HepG2 (cell line): Measurements from ENCODE around the gene MAPK10. TPM values are rescaled to one million over a fixed set of nuclear protein-coding genes. Genes with fewer than 3 reads are reported as not detected.

Experiments
- ATAC-seq: fragments of 200-7000 bp; cut with Tn5 transposase; 3 replicates; pipeline ENCODE4 v1.9.1; 2020; ENCODE audit warnings: mild to moderate bottlenecking, moderate library complexity
- BruUV-seq: library from RNA; stranded (reverse); fragments of 400-500 nt; replicated peaks from 2 replicates; lab custom pipeline; 2021; lab: Mats Ljungman, UMichigan
- CTCF ChIA-PET: fragments of 300-600 bp; formaldehyde crosslinking; extraction: SDS; loops from one replicate; lab custom pipeline; 2021; ENCODE audit warnings: low total read pairs, inconsistent platforms, low intra/inter-chr PET ratio; lab: Yijun Ruan, JAX
- POLR2A ChIA-PET: fragments of 350-600 bp; sonication (Branson Sonifier 250); formaldehyde crosslinking; loops from one replicate; lab custom pipeline; 2020; ENCODE audit warnings: antibody characterized with exemption, inconsistent platforms; lab: Yijun Ruan, JAX
- DNase-seq: peaks from one replicate; pipeline ENCODE4 v3.0.0-alpha.2; 2015; ENCODE audit warnings: low spot score
- FAIRE-seq: peaks from 3 replicates; lab custom pipeline; 2011; peaks lifted over from hg19 to GRCh38; lab: Jason Lieb, UNC
- H2AFZ ChIP-seq: one replicate; pipeline ENCODE4 v1.6.1; 2011; ENCODE audit warnings: low read length, inconsistent platforms
- H3K27ac ChIP-seq: fragments of 300-600 bp; 3 replicates; pipeline ENCODE4 v1.8.0; 2011; ENCODE audit warnings: mixed run types, mild to moderate bottlenecking, mixed read lengths, low read length, inconsistent platforms; ENCODE audit not compliant: insufficient read depth; ENCODE audit errors: extremely low read length
- H3K27me3 ChIP-seq, 2 experiments: fragments of 200-600 bp in 1 of 2; 2 replicates in 1 of 2; 3 replicates in 1 of 2; pipeline versions ENCODE4 v1.6.0 to v1.8.0; 2011; ENCODE audit warnings: low read length in 2 of 2, mild to moderate bottlenecking in 2 of 2, moderate library complexity in 2 of 2, inconsistent platforms in 1 of 2; ENCODE audit not compliant: insufficient read depth in 2 of 2, control insufficient read depth in 1 of 2
- H3K36me3 ChIP-seq, 2 experiments: fragments of 200-600 bp in 1 of 2; replicated peaks in 1 of 2; 2 replicates in 1 of 2; 3 replicates in 1 of 2; pipeline versions ENCODE4 v1.5.1 to v1.8.0; 2011; ENCODE audit warnings: low read length in 2 of 2, inconsistent platforms in 1 of 2; ENCODE audit not compliant: insufficient read depth in 2 of 2, control insufficient read depth in 1 of 2
- H3K4me1 ChIP-seq: 2 replicates; pipeline ENCODE4 v1.5.1; 2012; ENCODE audit warnings: low read length, inconsistent platforms; ENCODE audit not compliant: insufficient read depth
- H3K4me2 ChIP-seq: 2 replicates; pipeline ENCODE4 v1.6.0; 2011; ENCODE audit warnings: low read depth, low read length, inconsistent platforms
- H3K4me3 ChIP-seq, 3 experiments: fragments of 200-600 bp in 1 of 3; sonication (generic), shearing (Covaris generic) in 1 of 3; replicated peaks in 1 of 3; 2 replicates each; pipeline ENCODE4 v1.5.1; 2011 to 2016; ENCODE audit warnings: low read length in 3 of 3, inconsistent platforms in 2 of 3, low read depth in 2 of 3, mild to moderate bottlenecking in 2 of 3, control low read depth in 1 of 3, mixed read lengths in 1 of 3; ENCODE audit not compliant: insufficient read depth in 1 of 3
- H3K79me2 ChIP-seq: one replicate; pipeline ENCODE4 v1.6.1; 2011; ENCODE audit warnings: low read length, inconsistent platforms; ENCODE audit not compliant: insufficient read depth
- H3K9ac ChIP-seq: 2 replicates; pipeline ENCODE4 v1.6.0; 2011; ENCODE audit warnings: mild to moderate bottlenecking, low read depth, low read length, inconsistent platforms; ENCODE audit not compliant: insufficient read depth
- H3K9me3 ChIP-seq: 2 replicates; pipeline ENCODE4 v1.5.1; 2012; ENCODE audit warnings: mild to moderate bottlenecking, low read length
- H4K20me1 ChIP-seq: 2 replicates; pipeline ENCODE4 v1.6.0; 2011; ENCODE audit warnings: inconsistent platforms, mild to moderate bottlenecking, low read length, moderate library complexity; ENCODE audit not compliant: insufficient read depth
- ARNT ChIP-seq: fragments of 450-650 bp; IDR thresholded peaks from 2 replicates; pipeline ENCODE4 v1.6.1; 2017
- ATF4 ChIP-seq, 2 experiments: fragments of 450-650 bp in 1 of 2; sonication (generic) in 1 of 2; formaldehyde crosslinking; IDR thresholded peaks; 2 replicates each; pipeline versions ENCODE4 v1.5.0 to v1.8.0; 2020 to 2022; ENCODE audit warnings: mild to moderate bottlenecking in 1 of 2, missing genetic modification reagents in 1 of 2
- GTF2F1 ChIP-seq: fragments of 150-350 bp; IDR thresholded peaks from 2 replicates; pipeline ENCODE4 v1.6.1; 2014; ENCODE audit warnings: low read length
- LRRFIP1 ChIP-seq: sonication (generic); formaldehyde crosslinking; conservative IDR thresholded peaks from 2 replicates; pipeline ENCODE4 v1.4.0; 2020; ENCODE audit warnings: missing genetic modification reagents
- NONO ChIP-seq, 2 experiments: fragments of 450-650 bp in 1 of 2; sonication (generic) in 1 of 2; formaldehyde crosslinking in 1 of 2; IDR thresholded peaks in 1 of 2; conservative IDR thresholded peaks in 1 of 2; 2 replicates each; pipeline versions ENCODE4 v1.6.1 to v1.8.0; 2017 to 2022; ENCODE audit warnings: mild to moderate bottlenecking in 1 of 2, missing genetic modification reagents in 1 of 2, moderate library complexity in 1 of 2
- RXRA ChIP-seq: sonication (generic); formaldehyde crosslinking; IDR thresholded peaks from 2 replicates; pipeline ENCODE4 v1.5.1; 2020; ENCODE audit warnings: missing genetic modification reagents
- TEAD3 ChIP-seq: optimal IDR thresholded peaks from 2 replicates; pipeline ENCODE3; 2016; ENCODE audit warnings: borderline replicate concordance
- ZNF180 ChIP-seq: sonication (generic); formaldehyde crosslinking; IDR thresholded peaks from 2 replicates; pipeline ENCODE4 v1.4.0; 2020; ENCODE audit warnings: low read depth, missing genetic modification reagents, borderline replicate concordance
- ZNF460 ChIP-seq: sonication (generic); formaldehyde crosslinking; IDR thresholded peaks from 2 replicates; pipeline ENCODE4 v1.5.1; 2020; ENCODE audit warnings: missing genetic modification reagents, mild to moderate bottlenecking, borderline replicate concordance
- ZNF7 ChIP-seq: IDR thresholded peaks from 2 replicates; pipeline ENCODE4 v1.6.1; 2016; ENCODE audit warnings: missing biosample characterization, missing genetic modification reagents
- ZNF713 ChIP-seq: sonication (generic); formaldehyde crosslinking; IDR thresholded peaks from 2 replicates; pipeline ENCODE4 v1.4.0; 2020; ENCODE audit warnings: mild to moderate bottlenecking, missing genetic modification reagents
- WGBS: methylation state at CpG from one replicate; pipeline ENCODE4 v1.1.6; 2017; ENCODE audit warnings: low lambda C conversion rate; 5-methylcytosine and 5-hydroxymethylcytosine counted together
- in situ Hi-C: cut with HindIII; loops from 2 replicates; pipeline ENCODE4 v1.10.0; 2017; ENCODE audit warnings: low pct_unique_long_range_greater_than_20kb; ENCODE audit not compliant: extremely low pct_ligation_motif_present
- intact Hi-C: fragments of 100-400 bp; cut with micrococcal nuclease; formaldehyde crosslinking; loops from one replicate; pipeline ENCODE4 v1.10.0; 2022; ENCODE audit not compliant: unreplicated experiment
- polyA plus RNA-seq, 8 experiments: library from polyadenylated mRNA; depleted of rRNA in 3 of 8; stranded (reverse) in 7 of 8; unstranded in 1 of 8; fragments of >200 nt; fragmentation: Illumina TruSeq in 4 of 8; extraction: Trizol in 4 of 8; gene quantifications; 2 replicates each; pipeline versions ENCODE4 v1.2.1 to v1.2.3, GENCODE V29; 2011 to 2016; ENCODE audit warnings: low read depth in 4 of 8, missing spikeins in 1 of 8, mixed read lengths in 1 of 8; ENCODE audit not compliant: insufficient read depth in 1 of 8
- total RNA-seq, 5 experiments: library from RNA; depleted of rRNA; stranded (reverse); fragments of >200 nt; fragmentation: Illumina TruSeq; extraction: Trizol; gene quantifications; 2 replicates each; pipeline ENCODE4 v1.2.3, GENCODE V29; 2016; ENCODE audit warnings: low read depth in 1 of 5
- TF ChIP-seq, protein P1 (sequence below): sonication (generic); formaldehyde crosslinking; IDR thresholded peaks from 2 replicates; pipeline ENCODE4 v1.9.0; 2021; ENCODE audit warnings: mild to moderate bottlenecking, missing genetic modification reagents

The MAPK10 gene
- total and polyA plus RNA-seq, 2 of the 13 experiments (the other 11 are each of a cell fraction or from before 2014, with no cell fraction given), result not detected

DNA sequence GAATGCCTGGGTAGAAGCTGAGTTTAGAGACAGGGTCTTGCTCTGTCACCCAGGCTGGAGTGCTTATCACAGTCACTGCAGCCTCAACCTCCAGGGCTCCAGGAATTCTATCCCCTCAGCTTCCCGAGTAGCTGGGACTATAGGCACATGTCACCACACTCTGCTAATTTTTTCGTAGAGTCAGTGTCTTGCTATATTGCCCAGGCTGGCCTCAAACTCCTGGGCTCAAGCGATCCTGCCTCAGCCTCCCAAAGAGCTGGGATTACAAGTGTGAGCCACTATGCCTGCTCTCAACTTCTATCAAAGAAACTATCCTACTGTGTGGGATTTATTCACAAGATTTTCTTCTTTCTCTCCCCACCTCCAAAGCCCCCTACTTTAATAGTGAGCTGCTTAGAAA lies 15.7 kb downstream of the MAPK10 start:
- Histone ChIP-seq H3K4me3 (no peak overlapping the region), H3K27me3 (no peaks in the 10 kb centered on the region), H3K36me3 (no peaks in the 10 kb centered on the region), H4K20me1 (no peaks in the 10 kb centered on the region), H3K27ac (no peak overlapping the region), H3K79me2 (no peaks in the 10 kb centered on the region), H3K9ac (no peak overlapping the region), H3K4me2 (no peak overlapping the region), H2AFZ (no peak overlapping the region), H3K9me3 (no peaks in the 10 kb centered on the region), H3K4me1 (no peaks in the 10 kb centered on the region)
- FAIRE-seq (no peak), DNase-seq (no peak), ATAC-seq (no peak)
- 0% methylated on average over 1 of the region's 3 CpGs for WGBS
- ChIA-PET POLR2A (no interaction called here), CTCF (no interaction called here)
- no TSS peak for BruUV-seq
- intact Hi-C loops, result no loop called here
- TF ChIP-seq LRRFIP1 (no peak), ARNT (no peak), ZNF460 (CRISPR knock-in tag) (no peak), RXRA (CRISPR knock-in tag) (no peak), NONO (IDR thresholded peaks at IDR 0.05) (no peak), NONO (CRISPR knock-in tag; conservative IDR thresholded peaks at IDR 0.05) (no peak), ZNF713 (CRISPR knock-in tag) (no peak), ATF4 (CRISPR knock-in tag; IDR thresholded peaks at IDR 0.05) (no peak), GTF2F1 (no peak), ZNF180 (no peak), ZNF7 (CRISPR knock-in tag) (no peak), TEAD3 (CRISPR knock-in tag) (no peak)
- TF ChIP-seq, protein P1, sequence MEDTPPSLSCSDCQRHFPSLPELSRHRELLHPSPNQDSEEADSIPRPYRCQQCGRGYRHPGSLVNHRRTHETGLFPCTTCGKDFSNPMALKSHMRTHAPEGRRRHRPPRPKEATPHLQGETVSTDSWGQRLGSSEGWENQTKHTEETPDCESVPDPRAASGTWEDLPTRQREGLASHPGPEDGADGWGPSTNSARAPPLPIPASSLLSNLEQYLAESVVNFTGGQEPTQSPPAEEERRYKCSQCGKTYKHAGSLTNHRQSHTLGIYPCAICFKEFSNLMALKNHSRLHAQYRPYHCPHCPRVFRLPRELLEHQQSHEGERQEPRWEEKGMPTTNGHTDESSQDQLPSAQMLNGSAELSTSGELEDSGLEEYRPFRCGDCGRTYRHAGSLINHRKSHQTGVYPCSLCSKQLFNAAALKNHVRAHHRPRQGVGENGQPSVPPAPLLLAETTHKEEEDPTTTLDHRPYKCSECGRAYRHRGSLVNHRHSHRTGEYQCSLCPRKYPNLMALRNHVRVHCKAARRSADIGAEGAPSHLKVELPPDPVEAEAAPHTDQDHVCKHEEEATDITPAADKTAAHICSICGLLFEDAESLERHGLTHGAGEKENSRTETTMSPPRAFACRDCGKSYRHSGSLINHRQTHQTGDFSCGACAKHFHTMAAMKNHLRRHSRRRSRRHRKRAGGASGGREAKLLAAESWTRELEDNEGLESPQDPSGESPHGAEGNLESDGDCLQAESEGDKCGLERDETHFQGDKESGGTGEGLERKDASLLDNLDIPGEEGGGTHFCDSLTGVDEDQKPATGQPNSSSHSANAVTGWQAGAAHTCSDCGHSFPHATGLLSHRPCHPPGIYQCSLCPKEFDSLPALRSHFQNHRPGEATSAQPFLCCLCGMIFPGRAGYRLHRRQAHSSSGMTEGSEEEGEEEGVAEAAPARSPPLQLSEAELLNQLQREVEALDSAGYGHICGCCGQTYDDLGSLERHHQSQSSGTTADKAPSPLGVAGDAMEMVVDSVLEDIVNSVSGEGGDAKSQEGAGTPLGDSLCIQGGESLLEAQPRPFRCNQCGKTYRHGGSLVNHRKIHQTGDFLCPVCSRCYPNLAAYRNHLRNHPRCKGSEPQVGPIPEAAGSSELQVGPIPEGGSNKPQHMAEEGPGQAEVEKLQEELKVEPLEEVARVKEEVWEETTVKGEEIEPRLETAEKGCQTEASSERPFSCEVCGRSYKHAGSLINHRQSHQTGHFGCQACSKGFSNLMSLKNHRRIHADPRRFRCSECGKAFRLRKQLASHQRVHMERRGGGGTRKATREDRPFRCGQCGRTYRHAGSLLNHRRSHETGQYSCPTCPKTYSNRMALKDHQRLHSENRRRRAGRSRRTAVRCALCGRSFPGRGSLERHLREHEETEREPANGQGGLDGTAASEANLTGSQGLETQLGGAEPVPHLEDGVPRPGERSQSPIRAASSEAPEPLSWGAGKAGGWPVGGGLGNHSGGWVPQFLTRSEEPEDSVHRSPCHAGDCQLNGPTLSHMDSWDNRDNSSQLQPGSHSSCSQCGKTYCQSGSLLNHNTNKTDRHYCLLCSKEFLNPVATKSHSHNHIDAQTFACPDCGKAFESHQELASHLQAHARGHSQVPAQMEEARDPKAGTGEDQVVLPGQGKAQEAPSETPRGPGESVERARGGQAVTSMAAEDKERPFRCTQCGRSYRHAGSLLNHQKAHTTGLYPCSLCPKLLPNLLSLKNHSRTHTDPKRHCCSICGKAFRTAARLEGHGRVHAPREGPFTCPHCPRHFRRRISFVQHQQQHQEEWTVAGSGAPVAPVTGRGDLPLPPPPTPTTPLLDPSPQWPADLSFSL, result no peak
- in situ Hi-C loops, result no loop called here
